Glutamatergic neuron (in vitro differentiated cells): Measurements from ENCODE around the gene DGAT2L6. TPM values are rescaled to one million over a fixed set of nuclear protein-coding genes. Genes with fewer than 3 reads are reported as not detected.
"Not testable (repeated sequence)": the region's sequence is repeated elsewhere in the genome, so short reads cannot be mapped to it uniquely, and the experiment has no call there.

ENCODE experiments used
- DNase-seq: peaks from one replicate; pipeline ENCODE4 v3.0.0; 2022
- H3K27ac Mint-ChIP-seq: one replicate; pipeline ENCODE4 v1.8.0; 2020; ENCODE audit warnings: mild to moderate bottlenecking, mixed read lengths, inconsistent platforms; ENCODE audit not compliant: unreplicated experiment
- H3K27me3 Mint-ChIP-seq: one replicate; pipeline ENCODE4 v1.8.0; 2020; ENCODE audit warnings: mild to moderate bottlenecking, moderate library complexity, mixed read lengths, inconsistent platforms; ENCODE audit not compliant: unreplicated experiment
- H3K36me3 Mint-ChIP-seq: one replicate; pipeline ENCODE4 v1.8.0; 2020; ENCODE audit warnings: mild to moderate bottlenecking, mixed read lengths, inconsistent platforms; ENCODE audit not compliant: unreplicated experiment
- H3K4me1 Mint-ChIP-seq: one replicate; pipeline ENCODE4 v1.8.0; 2020; ENCODE audit warnings: mild to moderate bottlenecking, low read depth, mixed read lengths, inconsistent platforms; ENCODE audit not compliant: unreplicated experiment
- H3K4me3 Mint-ChIP-seq: one replicate; pipeline ENCODE4 v1.8.0; 2020; ENCODE audit warnings: mild to moderate bottlenecking, mixed read lengths, inconsistent platforms; ENCODE audit not compliant: unreplicated experiment
- H3K9me3 Mint-ChIP-seq: one replicate; pipeline ENCODE4 v1.8.0; 2020; ENCODE audit warnings: mild to moderate bottlenecking, moderate library complexity, mixed read lengths, inconsistent platforms; ENCODE audit not compliant: unreplicated experiment
- CTCF ChIP-seq: fragments of 200-600 bp; sonication (generic); IDR thresholded peaks from one replicate; pipeline ENCODE4 v1.5.0; 2021; ENCODE audit not compliant: partially characterized antibody, unreplicated experiment
- total RNA-seq: library from RNA; stranded (reverse); fragmentation: NEBNext Ultra II Directional; extraction: Animal tissue kit (Norgen Biotek cat#: 25700); gene quantifications from one replicate; pipeline ENCODE4 v1.2.1, GENCODE V29; 2021; ENCODE audit not compliant: unreplicated experiment

DGAT2L6 gene
- total RNA-seq, 1 donor from 2014 or later = not detected

GRCh38 chrX:70240751-70241150 lies 63.5 kb downstream of the DGAT2L6 start:
- DNase-seq = no peak
- no peak overlapping the region for H3K4me3 Mint-ChIP-seq
- no peaks in the 10 kb centered on the region for H3K9me3 Mint-ChIP-seq
- no peaks in the 10 kb centered on the region for H3K27me3 Mint-ChIP-seq
- no peak overlapping the region for H3K27ac Mint-ChIP-seq
- no peaks in the 10 kb centered on the region for H3K4me1 Mint-ChIP-seq
- no peaks in the 10 kb centered on the region for H3K36me3 Mint-ChIP-seq
- TF ChIP-seq CTCF = no peak

GRCh38 chrX:70241501-70241900 lies 64.2 kb downstream of the DGAT2L6 start:
- no peak for TF ChIP-seq CTCF
- no peaks in the 10 kb centered on the region for H3K9me3 Mint-ChIP-seq
- H3K4me1 Mint-ChIP-seq = no peaks in the 10 kb centered on the region
- no peak for DNase-seq
- H3K27ac Mint-ChIP-seq = no peak overlapping the region
- no peaks in the 10 kb centered on the region for H3K36me3 Mint-ChIP-seq
- H3K4me3 Mint-ChIP-seq = no peak overlapping the region
- H3K27me3 Mint-ChIP-seq = no peaks in the 10 kb centered on the region

- not testable (repeated sequence) for H3K4me1 Mint-ChIP-seq, H3K27me3 Mint-ChIP-seq, H3K27ac Mint-ChIP-seq, H3K36me3 Mint-ChIP-seq, DNase-seq, H3K4me3 Mint-ChIP-seq, H3K9me3 Mint-ChIP-seq
Measured at GRCh38 chrX:70243601-70244000, 66.3 kb downstream of the DGAT2L6 start.

- H3K9me3 Mint-ChIP-seq = no peaks in the 10 kb centered on the region
- no peak overlapping the region for H3K27ac Mint-ChIP-seq
- H3K36me3 Mint-ChIP-seq = no peaks in the 10 kb centered on the region
- no peaks in the 10 kb centered on the region for H3K4me1 Mint-ChIP-seq
- H3K27me3 Mint-ChIP-seq = no peaks in the 10 kb centered on the region
- no peak overlapping the region for H3K4me3 Mint-ChIP-seq
- no peak for TF ChIP-seq CTCF
- no peak for DNase-seq
Measured at GRCh38 chrX:70244881-70245280, 67.6 kb downstream of the DGAT2L6 start.

GRCh38 chrX:70247252-70247651 lies 70.0 kb downstream of the DGAT2L6 start:
- no peaks in the 10 kb centered on the region for H3K36me3 Mint-ChIP-seq
- TF ChIP-seq CTCF = no peak
- H3K27ac Mint-ChIP-seq = no peak overlapping the region
- H3K4me1 Mint-ChIP-seq = no peaks in the 10 kb centered on the region
- no peaks in the 10 kb centered on the region for H3K27me3 Mint-ChIP-seq
- no peak overlapping the region for H3K4me3 Mint-ChIP-seq
- DNase-seq = no peak
- H3K9me3 Mint-ChIP-seq = no peaks in the 10 kb centered on the region

GRCh38 chrX:70252491-70252890 lies 75.2 kb downstream of the DGAT2L6 start:
- Mint-ChIP-seq H3K4me3 (no peak overlapping the region), H3K36me3 (no peaks in the 10 kb centered on the region), H3K27me3 (no peaks in the 10 kb centered on the region), H3K9me3 (no peaks in the 10 kb centered on the region), H3K27ac (no peak overlapping the region), H3K4me1 (no peaks in the 10 kb centered on the region)
- TF ChIP-seq CTCF = no peak
- no peak for DNase-seq
